ENCODE results near the gene C12orf60. TPM values are rescaled to one million over a fixed set of nuclear protein-coding genes. Genes with fewer than 3 reads are reported as not detected.
A peak's percentile ranks its signal among the peaks of the same experiment; 100 is the strongest.
"Not testable (repeated sequence)": the region's sequence is repeated elsewhere in the genome, so short reads cannot be mapped to it uniquely, and the experiment has no call there.

The C12orf60 gene
- 0.27 TPM for total RNA-seq

- peak; percentile 75 to 100 (median 97) for DNase-seq (ENCODE audit: low read depth in 2 of 3, low spot score in 2 of 3)
Observed at GRCh38 chr12:14803011-14803829, at the start of gene C12orf60, which contains the start of gene WBP11. Gene C12orf60, plus strand, starts transcription at chr12:14803670. Its CDS starts 19,266 bp downstream, at chr12:14822936. Gene WBP11, minus strand, starts transcription at chr12:14803478. Its CDS starts 2,095 bp downstream, at chr12:14801383.

- DNase-seq (ENCODE audit: low read depth in 2 of 3, low spot score in 2 of 3), result peak in 1 of 3 donors; percentile 21
Observed at GRCh38 chr12:14756334-14757143, 46.9 kb upstream of the C12orf60 start.

- DNase-seq (ENCODE audit: low read depth in 2 of 3, low spot score in 2 of 3), result not testable (repeated sequence)
Observed at GRCh38 chr12:14759711-14760280, 43.7 kb upstream of the C12orf60 start.

GRCh38 chr12:14765398-14765797 lies 38.1 kb upstream of the C12orf60 start:
- DNase-seq (ENCODE audit: low read depth in 2 of 3, low spot score in 2 of 3), result no peak

GRCh38 chr12:14766020-14766419 lies 37.5 kb upstream of the C12orf60 start:
- DNase-seq (ENCODE audit: low read depth in 2 of 3, low spot score in 2 of 3), result not testable (repeated sequence)

GRCh38 chr12:14766649-14767215 lies 36.7 kb upstream of the C12orf60 start:
- DNase-seq (ENCODE audit: low read depth in 2 of 3, low spot score in 2 of 3), result no peak

GRCh38 chr12:14767617-14768016 lies 35.9 kb upstream of the C12orf60 start:
- DNase-seq (ENCODE audit: low read depth in 2 of 3, low spot score in 2 of 3), result no peak

- DNase-seq (ENCODE audit: low read depth in 2 of 3, low spot score in 2 of 3), result no peak
Observed at GRCh38 chr12:14768823-14769405, 34.6 kb upstream of the C12orf60 start.

GRCh38 chr12:14769466-14769968 lies 34.0 kb upstream of the C12orf60 start:
- DNase-seq (ENCODE audit: low read depth in 2 of 3, low spot score in 2 of 3), result no peak

GRCh38 chr12:14769969-14770495 lies 33.4 kb upstream of the C12orf60 start:
- DNase-seq (ENCODE audit: low read depth in 2 of 3, low spot score in 2 of 3), result peak; percentile 80 to 86 (median 85)

GRCh38 chr12:14770496-14771461 lies 32.7 kb upstream of the C12orf60 start:
- peak; percentile 86 to 95 (median 89) for DNase-seq (ENCODE audit: low read depth in 2 of 3, low spot score in 2 of 3)

GRCh38 chr12:14771651-14772137 lies 31.8 kb upstream of the C12orf60 start:
- DNase-seq (ENCODE audit: low read depth in 2 of 3, low spot score in 2 of 3), result peak in 2 of 3 donors; percentile 29 to 52

GRCh38 chr12:14772946-14773345 lies 30.5 kb upstream of the C12orf60 start:
- no peak for DNase-seq (ENCODE audit: low read depth in 2 of 3, low spot score in 2 of 3)

- peak in 1 of 3 donors; percentile 10 for DNase-seq (ENCODE audit: low read depth in 2 of 3, low spot score in 2 of 3)
Observed at GRCh38 chr12:14773685-14774073, 29.8 kb upstream of the C12orf60 start.

- peak; percentile 74 to 97 (median 95) for DNase-seq (ENCODE audit: low read depth in 2 of 3, low spot score in 2 of 3)
Observed at GRCh38 chr12:14774074-14774905, 29.2 kb upstream of the C12orf60 start.

- DNase-seq (ENCODE audit: low read depth in 2 of 3, low spot score in 2 of 3), result peak in 2 of 3 donors; percentile 42
Observed at GRCh38 chr12:14774906-14775635, 28.4 kb upstream of the C12orf60 start.

- DNase-seq (ENCODE audit: low read depth in 2 of 3, low spot score in 2 of 3), result no peak
Observed at GRCh38 chr12:14775636-14775980, 27.9 kb upstream of the C12orf60 start.
